SK-N-SH treated with all-trans-retinoic acid at 6 μM for 48 hours (cell line): ENCODE results near the gene GCGR.

ENCODE experiments used
- ATAC-seq: fragments of 200-7000 bp; cut with Tn5 transposase; 3 replicates; pipeline ENCODE4 v1.9.1; 2020; ENCODE audit warnings: mild to moderate bottlenecking, moderate library complexity
- BACH2 ChIP-seq: fragments of 250-450 bp; sonication (Bioruptor Pico); IDR thresholded peaks from 2 replicates; pipeline ENCODE4 v1.9.0; 2021; ENCODE audit warnings: mild to moderate bottlenecking, borderline replicate concordance
- ESRRG ChIP-seq: fragments of 250-450 bp; sonication (Bioruptor Pico); IDR thresholded peaks from 2 replicates; pipeline ENCODE4 v1.6.1; 2021; ENCODE audit warnings: mild to moderate bottlenecking
- GLIS3 ChIP-seq: fragments of 250-450 bp; sonication (Bioruptor Pico); IDR thresholded peaks from 2 replicates; pipeline ENCODE4 v1.5.0; 2020; ENCODE audit warnings: mild to moderate bottlenecking, moderate library complexity
- PPARA ChIP-seq: fragments of 250-450 bp; sonication (Bioruptor Pico); IDR thresholded peaks from 2 replicates; pipeline ENCODE4 v1.5.0; 2020; ENCODE audit warnings: mild to moderate bottlenecking, borderline replicate concordance
- RARB ChIP-seq: fragments of 250-450 bp; sonication (Bioruptor Pico); IDR thresholded peaks from 2 replicates; pipeline ENCODE4 v1.8.0; 2021; ENCODE audit warnings: mild to moderate bottlenecking, moderate library complexity
- SNAI2 ChIP-seq: fragments of 250-450 bp; sonication (Bioruptor Pico); IDR thresholded peaks from 2 replicates; pipeline ENCODE4 v1.5.0; 2020; ENCODE audit warnings: mild to moderate bottlenecking, moderate library complexity
- TOX ChIP-seq: fragments of 250-450 bp; sonication (Bioruptor Pico); IDR thresholded peaks from 2 replicates; pipeline ENCODE4 v1.8.0; 2021; ENCODE audit warnings: mild to moderate bottlenecking, moderate library complexity, borderline replicate concordance
- ZC3H10 ChIP-seq: fragments of 250-450 bp; sonication (Bioruptor Pico); IDR thresholded peaks from 2 replicates; pipeline ENCODE4 v1.5.1; 2021; ENCODE audit warnings: mild to moderate bottlenecking, moderate library complexity
- ZFP3 ChIP-seq: fragments of 250-450 bp; sonication (Bioruptor Pico); IDR thresholded peaks from 2 replicates; pipeline ENCODE4 v1.5.0; 2020; ENCODE audit warnings: mild to moderate bottlenecking, moderate library complexity
- ZFP30 ChIP-seq: fragments of 450-650 bp; formaldehyde crosslinking; IDR thresholded peaks from 2 replicates; pipeline ENCODE4 v1.5.0; 2022; ENCODE audit warnings: mild to moderate bottlenecking, moderate library complexity
- ZNF565 ChIP-seq: fragments of 450-650 bp; formaldehyde crosslinking; conservative IDR thresholded peaks from 2 replicates; pipeline ENCODE4 v1.5.0; 2020; ENCODE audit warnings: low read depth, mild to moderate bottlenecking, moderate library complexity
- ZNF8 ChIP-seq: fragments of 450-650 bp; formaldehyde crosslinking; IDR thresholded peaks from 2 replicates; pipeline ENCODE4 v1.5.0; 2020; ENCODE audit warnings: mild to moderate bottlenecking, moderate library complexity
- TF ChIP-seq, protein P1 (sequence below): fragments of 250-450 bp; sonication (Bioruptor Pico); IDR thresholded peaks from 2 replicates; pipeline ENCODE4 v1.5.0; 2020; ENCODE audit warnings: mild to moderate bottlenecking, moderate library complexity
- TF ChIP-seq, protein P2 (sequence below): fragments of 250-450 bp; sonication (Bioruptor Pico); IDR thresholded peaks from 2 replicates; pipeline ENCODE4 v1.8.0; 2020; ENCODE audit warnings: mild to moderate bottlenecking, moderate library complexity, borderline replicate concordance
- TF ChIP-seq, protein P3 (sequence below): fragments of 250-450 bp; sonication (Bioruptor Pico); IDR thresholded peaks from 2 replicates; pipeline ENCODE4 v1.5.1; 2021; ENCODE audit warnings: mild to moderate bottlenecking, moderate library complexity

Gene GCGR

DNA sequence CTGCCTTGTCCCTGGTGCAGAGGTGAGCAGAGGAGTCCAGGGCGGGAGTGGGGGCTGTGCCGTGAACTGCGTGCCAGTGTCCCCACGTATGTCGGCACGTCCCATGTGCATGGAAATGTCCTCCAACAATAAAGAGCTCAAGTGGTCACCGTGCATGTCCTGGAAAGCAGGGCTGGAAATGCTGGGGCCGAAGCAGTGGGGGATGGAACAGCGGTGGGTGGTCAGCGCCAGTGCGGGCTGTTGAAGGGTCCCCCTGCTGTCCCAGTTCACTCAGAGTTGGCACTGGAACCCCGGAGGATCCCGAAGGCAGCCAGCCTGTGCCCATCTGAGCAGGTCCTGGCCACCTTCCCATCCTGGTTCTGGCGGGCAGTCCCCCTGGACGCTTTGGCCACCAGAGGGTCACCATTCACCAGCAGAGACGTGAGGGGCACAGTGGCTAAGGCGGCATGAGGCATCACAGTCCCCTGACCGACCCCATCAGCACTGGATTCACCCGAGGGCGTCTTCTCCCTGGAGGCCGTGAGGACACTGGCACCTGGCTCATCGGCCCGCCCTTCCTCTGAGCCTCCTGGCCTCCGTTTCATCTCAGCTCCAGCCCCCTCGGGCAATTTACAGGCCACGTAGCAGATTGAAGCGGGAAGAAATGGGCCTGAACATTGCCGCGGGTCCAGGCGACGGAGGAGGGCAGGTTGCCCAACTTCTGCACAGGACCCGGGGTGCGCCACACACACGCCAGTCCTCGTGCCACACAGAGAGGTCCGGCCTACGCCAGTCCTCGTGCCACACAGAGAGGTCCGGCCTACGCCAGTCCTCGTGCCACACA lies 10.1 kb downstream of the GCGR start:
- TF ChIP-seq, protein P1, sequence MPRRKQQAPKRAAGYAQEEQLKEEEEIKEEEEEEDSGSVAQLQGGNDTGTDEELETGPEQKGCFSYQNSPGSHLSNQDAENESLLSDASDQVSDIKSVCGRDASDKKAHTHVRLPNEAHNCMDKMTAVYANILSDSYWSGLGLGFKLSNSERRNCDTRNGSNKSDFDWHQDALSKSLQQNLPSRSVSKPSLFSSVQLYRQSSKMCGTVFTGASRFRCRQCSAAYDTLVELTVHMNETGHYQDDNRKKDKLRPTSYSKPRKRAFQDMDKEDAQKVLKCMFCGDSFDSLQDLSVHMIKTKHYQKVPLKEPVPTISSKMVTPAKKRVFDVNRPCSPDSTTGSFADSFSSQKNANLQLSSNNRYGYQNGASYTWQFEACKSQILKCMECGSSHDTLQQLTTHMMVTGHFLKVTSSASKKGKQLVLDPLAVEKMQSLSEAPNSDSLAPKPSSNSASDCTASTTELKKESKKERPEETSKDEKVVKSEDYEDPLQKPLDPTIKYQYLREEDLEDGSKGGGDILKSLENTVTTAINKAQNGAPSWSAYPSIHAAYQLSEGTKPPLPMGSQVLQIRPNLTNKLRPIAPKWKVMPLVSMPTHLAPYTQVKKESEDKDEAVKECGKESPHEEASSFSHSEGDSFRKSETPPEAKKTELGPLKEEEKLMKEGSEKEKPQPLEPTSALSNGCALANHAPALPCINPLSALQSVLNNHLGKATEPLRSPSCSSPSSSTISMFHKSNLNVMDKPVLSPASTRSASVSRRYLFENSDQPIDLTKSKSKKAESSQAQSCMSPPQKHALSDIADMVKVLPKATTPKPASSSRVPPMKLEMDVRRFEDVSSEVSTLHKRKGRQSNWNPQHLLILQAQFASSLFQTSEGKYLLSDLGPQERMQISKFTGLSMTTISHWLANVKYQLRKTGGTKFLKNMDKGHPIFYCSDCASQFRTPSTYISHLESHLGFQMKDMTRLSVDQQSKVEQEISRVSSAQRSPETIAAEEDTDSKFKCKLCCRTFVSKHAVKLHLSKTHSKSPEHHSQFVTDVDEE (CRISPR knock-in tag), result no peak
- TF ChIP-seq ZFP30 (CRISPR knock-in tag) (no peak), RARB (CRISPR knock-in tag) (no peak), ESRRG (no peak), BACH2 (CRISPR knock-in tag) (no peak), ZC3H10 (CRISPR knock-in tag) (no peak), PPARA (CRISPR knock-in tag) (no peak), GLIS3 (no peak), ZNF8 (no peak)
- TF ChIP-seq, protein P2, sequence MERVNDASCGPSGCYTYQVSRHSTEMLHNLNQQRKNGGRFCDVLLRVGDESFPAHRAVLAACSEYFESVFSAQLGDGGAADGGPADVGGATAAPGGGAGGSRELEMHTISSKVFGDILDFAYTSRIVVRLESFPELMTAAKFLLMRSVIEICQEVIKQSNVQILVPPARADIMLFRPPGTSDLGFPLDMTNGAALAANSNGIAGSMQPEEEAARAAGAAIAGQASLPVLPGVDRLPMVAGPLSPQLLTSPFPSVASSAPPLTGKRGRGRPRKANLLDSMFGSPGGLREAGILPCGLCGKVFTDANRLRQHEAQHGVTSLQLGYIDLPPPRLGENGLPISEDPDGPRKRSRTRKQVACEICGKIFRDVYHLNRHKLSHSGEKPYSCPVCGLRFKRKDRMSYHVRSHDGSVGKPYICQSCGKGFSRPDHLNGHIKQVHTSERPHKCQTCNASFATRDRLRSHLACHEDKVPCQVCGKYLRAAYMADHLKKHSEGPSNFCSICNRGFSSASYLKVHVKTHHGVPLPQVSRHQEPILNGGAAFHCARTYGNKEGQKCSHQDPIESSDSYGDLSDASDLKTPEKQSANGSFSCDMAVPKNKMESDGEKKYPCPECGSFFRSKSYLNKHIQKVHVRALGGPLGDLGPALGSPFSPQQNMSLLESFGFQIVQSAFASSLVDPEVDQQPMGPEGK (CRISPR knock-in tag), result no peak
- TF ChIP-seq, protein P3, sequence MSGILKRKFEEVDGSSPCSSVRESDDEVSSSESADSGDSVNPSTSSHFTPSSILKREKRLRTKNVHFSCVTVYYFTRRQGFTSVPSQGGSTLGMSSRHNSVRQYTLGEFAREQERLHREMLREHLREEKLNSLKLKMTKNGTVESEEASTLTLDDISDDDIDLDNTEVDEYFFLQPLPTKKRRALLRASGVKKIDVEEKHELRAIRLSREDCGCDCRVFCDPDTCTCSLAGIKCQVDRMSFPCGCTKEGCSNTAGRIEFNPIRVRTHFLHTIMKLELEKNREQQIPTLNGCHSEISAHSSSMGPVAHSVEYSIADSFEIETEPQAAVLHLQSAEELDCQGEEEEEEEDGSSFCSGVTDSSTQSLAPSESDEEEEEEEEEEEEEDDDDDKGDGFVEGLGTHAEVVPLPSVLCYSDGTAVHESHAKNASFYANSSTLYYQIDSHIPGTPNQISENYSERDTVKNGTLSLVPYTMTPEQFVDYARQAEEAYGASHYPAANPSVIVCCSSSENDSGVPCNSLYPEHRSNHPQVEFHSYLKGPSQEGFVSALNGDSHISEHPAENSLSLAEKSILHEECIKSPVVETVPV (CRISPR knock-in tag), result no peak
- ATAC-seq, result no peak

DNA sequence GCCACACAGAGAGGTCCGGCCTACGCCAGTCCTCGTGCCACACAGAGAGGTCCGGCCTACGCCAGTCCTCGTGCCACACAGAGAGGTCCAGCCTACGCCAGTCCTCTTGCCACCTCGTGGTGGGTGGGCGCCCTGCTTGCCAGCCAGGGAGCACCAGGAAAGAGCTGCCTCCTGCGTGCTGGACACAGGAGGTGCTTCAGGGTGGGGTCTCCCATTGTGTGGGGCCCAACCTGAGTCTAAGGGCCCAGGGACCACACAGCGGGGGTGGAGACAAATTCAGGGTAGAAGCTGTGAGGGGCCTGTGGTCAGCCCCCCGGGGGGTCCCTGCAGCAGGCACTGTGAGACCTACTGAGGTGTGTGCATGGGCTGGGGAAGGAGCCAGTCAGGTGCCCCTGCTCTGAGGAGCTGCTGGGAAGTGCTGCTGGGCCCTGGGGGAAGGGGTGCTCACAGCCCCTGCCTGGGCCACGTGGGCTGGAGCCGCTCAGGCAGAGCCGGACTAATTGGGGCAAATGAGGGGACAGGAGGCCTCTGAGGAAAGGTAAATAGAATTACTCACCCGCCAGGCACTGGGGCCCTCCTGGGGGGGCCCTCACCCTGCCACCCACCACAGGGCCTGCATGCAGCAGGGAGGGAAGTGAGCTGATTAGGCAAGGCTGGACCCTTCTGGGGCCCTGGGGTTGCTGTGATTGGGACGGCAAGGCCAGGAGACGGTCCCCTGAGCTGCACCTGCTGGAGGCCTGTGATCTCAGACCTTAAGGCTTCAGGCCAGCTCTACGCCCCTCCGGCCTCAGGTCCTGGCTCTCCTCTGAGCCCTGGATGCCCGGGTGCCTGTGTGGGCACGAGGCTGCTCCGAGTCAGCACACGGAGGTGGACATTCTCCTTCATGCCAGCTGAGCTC lies 11.0 kb downstream of the GCGR start:
- TF ChIP-seq TOX (no peak), ZFP3 (CRISPR knock-in tag) (no peak), SNAI2 (CRISPR knock-in tag) (no peak), BACH2 (CRISPR knock-in tag) (no peak), ZFP30 (CRISPR knock-in tag) (no peak), ZC3H10 (CRISPR knock-in tag) (no peak), ZNF565 (CRISPR knock-in tag) (no peak), RARB (CRISPR knock-in tag) (no peak)
- TF ChIP-seq, protein P3 (CRISPR knock-in tag), result no peak
- TF ChIP-seq, protein P2 (CRISPR knock-in tag), result no peak
- TF ChIP-seq, protein P1 (CRISPR knock-in tag), result no peak
- ATAC-seq, result no peak
